HG03139 (cell line): ENCODE results near the gene TGM2.

ENCODE experiments used
- ATAC-seq: cut with Tn5 transposase; IDR thresholded peaks from one replicate; pipeline ENCODE4 v1.9.1; 2021; ENCODE audit not compliant: unreplicated experiment

The TGM2 gene

GRCh38 chr20:38178065-38178491 is 13.0 kb upstream of the TGM2 start:
- ATAC-seq, result no peak

- ATAC-seq, result no peak
Measured at GRCh38 chr20:38177201-38177600, 12.1 kb upstream of the TGM2 start.

GRCh38 chr20:38175304-38176180 is 10.5 kb upstream of the TGM2 start:
- ATAC-seq, result no peak

- ATAC-seq, result no peak
Measured at GRCh38 chr20:38173237-38174156, 8.4 kb upstream of the TGM2 start.

GRCh38 chr20:38172408-38172807 is 7.3 kb upstream of the TGM2 start:
- ATAC-seq, result no peak

GRCh38 chr20:38171675-38172043 is 6.6 kb upstream of the TGM2 start:
- no peak for ATAC-seq

- no peak for ATAC-seq
Measured at GRCh38 chr20:38170826-38171674, 6.0 kb upstream of the TGM2 start.

- no peak for ATAC-seq
Measured at GRCh38 chr20:38170219-38170825, 5.3 kb upstream of the TGM2 start.

- no peak for ATAC-seq
Measured at GRCh38 chr20:38169636-38170193, 4.6 kb upstream of the TGM2 start.

GRCh38 chr20:38168791-38169589 is 3.9 kb upstream of the TGM2 start:
- no peak for ATAC-seq

GRCh38 chr20:38167851-38168760 is 3.0 kb upstream of the TGM2 start:
- ATAC-seq, result no peak

GRCh38 chr20:38167328-38167850 is 2.3 kb upstream of the TGM2 start:
- ATAC-seq, result no peak

GRCh38 chr20:38166703-38167233 is 1.7 kb upstream of the TGM2 start:
- ATAC-seq, result no peak

- no peak for ATAC-seq
Measured at GRCh38 chr20:38165966-38166702, 1.1 kb upstream of the TGM2 start.

GRCh38 chr20:38164624-38165088 is 414 bp downstream of the TGM2 start:
- ATAC-seq, result no peak

- no peak for ATAC-seq
Measured at GRCh38 chr20:38164069-38164468, 1.0 kb downstream of the TGM2 start.
